Progenitor cell of endocrine pancreas (in vitro differentiated cells): ENCODE results near the gene ADAMTSL3. TPM values are rescaled to one million over a fixed set of nuclear protein-coding genes. Genes with fewer than 3 reads are reported as not detected.

ENCODE experiments used
- DNase-seq: peaks from one replicate; pipeline ENCODE4 v3.0.0; 2021; ENCODE audit warnings: low spot score; ENCODE audit not compliant: unreplicated experiment
- H3K27ac Mint-ChIP-seq: 2 replicates; pipeline ENCODE4 v1.8.0; 2021; ENCODE audit warnings: mild to moderate bottlenecking, moderate library complexity, mixed read lengths
- H3K27me3 Mint-ChIP-seq: 2 replicates; pipeline ENCODE4 v1.8.0; 2021; ENCODE audit warnings: mixed read lengths
- H3K36me3 Mint-ChIP-seq: 2 replicates; pipeline ENCODE4 v1.8.0; 2022; ENCODE audit warnings: mixed read lengths; ENCODE audit not compliant: insufficient read depth
- H3K4me1 Mint-ChIP-seq: 2 replicates; pipeline ENCODE4 v1.8.0; 2021; ENCODE audit warnings: low read depth, mixed read lengths
- H3K4me3 Mint-ChIP-seq: 2 replicates; pipeline ENCODE4 v1.8.0; 2021; ENCODE audit warnings: low read depth, mild to moderate bottlenecking, moderate library complexity, mixed read lengths
- H3K9me3 Mint-ChIP-seq: 2 replicates; pipeline ENCODE4 v1.8.0; 2021; ENCODE audit warnings: low read depth, mixed read lengths
- long read RNA-seq: library from polyadenylated mRNA; unstranded; transcript quantifications from one replicate; pipeline ENCODE4 v2.0.0, GENCODE V29; 2020
- total RNA-seq: library from RNA; stranded (reverse); gene quantifications from 2 replicates; pipeline ENCODE4 v1.2.1, GENCODE V29; 2021
- TF ChIP-seq, protein P1 (sequence below): fragments of 200-600 bp; sonication (generic); IDR thresholded peaks from one replicate; pipeline ENCODE4 v1.5.0; 2021; ENCODE audit warnings: antibody characterized with exemption, mild to moderate bottlenecking; ENCODE audit not compliant: unreplicated experiment

ADAMTSL3 gene, protein sequence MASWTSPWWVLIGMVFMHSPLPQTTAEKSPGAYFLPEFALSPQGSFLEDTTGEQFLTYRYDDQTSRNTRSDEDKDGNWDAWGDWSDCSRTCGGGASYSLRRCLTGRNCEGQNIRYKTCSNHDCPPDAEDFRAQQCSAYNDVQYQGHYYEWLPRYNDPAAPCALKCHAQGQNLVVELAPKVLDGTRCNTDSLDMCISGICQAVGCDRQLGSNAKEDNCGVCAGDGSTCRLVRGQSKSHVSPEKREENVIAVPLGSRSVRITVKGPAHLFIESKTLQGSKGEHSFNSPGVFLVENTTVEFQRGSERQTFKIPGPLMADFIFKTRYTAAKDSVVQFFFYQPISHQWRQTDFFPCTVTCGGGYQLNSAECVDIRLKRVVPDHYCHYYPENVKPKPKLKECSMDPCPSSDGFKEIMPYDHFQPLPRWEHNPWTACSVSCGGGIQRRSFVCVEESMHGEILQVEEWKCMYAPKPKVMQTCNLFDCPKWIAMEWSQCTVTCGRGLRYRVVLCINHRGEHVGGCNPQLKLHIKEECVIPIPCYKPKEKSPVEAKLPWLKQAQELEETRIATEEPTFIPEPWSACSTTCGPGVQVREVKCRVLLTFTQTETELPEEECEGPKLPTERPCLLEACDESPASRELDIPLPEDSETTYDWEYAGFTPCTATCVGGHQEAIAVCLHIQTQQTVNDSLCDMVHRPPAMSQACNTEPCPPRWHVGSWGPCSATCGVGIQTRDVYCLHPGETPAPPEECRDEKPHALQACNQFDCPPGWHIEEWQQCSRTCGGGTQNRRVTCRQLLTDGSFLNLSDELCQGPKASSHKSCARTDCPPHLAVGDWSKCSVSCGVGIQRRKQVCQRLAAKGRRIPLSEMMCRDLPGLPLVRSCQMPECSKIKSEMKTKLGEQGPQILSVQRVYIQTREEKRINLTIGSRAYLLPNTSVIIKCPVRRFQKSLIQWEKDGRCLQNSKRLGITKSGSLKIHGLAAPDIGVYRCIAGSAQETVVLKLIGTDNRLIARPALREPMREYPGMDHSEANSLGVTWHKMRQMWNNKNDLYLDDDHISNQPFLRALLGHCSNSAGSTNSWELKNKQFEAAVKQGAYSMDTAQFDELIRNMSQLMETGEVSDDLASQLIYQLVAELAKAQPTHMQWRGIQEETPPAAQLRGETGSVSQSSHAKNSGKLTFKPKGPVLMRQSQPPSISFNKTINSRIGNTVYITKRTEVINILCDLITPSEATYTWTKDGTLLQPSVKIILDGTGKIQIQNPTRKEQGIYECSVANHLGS (N-terminal part only)
- 0.24 and 0.38 TPM in 2 replicates for total RNA-seq
- long read RNA-seq = 0 reads

DNA sequence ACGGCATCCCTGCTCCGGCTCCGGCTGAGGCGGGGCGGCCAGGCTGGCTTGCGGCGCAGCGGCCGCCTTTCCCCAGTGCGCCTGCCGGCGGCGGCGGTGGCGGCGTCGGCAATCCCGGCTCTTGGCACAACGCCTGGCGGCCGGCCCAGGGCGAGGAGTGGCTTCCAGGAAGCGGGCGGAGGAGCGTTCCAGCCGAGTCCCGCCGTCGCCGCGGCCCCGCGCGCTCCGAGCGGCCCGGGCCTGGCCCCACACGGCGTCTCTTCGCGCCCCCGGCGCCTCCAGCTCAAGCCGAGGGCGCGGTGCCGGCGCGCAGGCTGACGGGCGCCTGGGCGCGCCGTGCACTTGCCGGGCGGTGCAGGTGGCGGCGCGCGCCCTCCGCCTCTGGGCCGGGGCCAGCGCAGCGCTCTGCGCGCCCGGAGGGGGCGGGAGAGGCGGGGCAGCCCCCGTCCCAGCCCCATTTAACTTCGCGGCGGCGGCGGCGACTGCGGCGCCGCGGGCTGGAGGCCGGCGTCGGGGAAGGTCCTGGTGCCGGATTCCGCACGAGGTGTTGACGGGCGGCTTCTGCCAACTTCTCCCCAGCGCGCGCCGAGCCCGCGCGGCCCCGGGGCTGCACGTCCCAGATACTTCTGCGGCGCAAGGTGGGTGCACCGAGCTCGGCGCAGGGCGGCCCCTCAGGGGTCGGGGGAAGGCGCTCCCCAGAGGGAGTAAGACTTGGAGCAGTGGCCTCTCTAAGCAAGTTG, at the start of gene ADAMTSL3:
ADAMTSL3 (plus strand) TSS at position 485 of the 740 bp plus-strand sequence. CDS start 1,639 bp downstream, outside the sequence.
- peaks cover 69% of the 10 kb centered on the region for H3K27me3 Mint-ChIP-seq
- TF ChIP-seq, protein P1, sequence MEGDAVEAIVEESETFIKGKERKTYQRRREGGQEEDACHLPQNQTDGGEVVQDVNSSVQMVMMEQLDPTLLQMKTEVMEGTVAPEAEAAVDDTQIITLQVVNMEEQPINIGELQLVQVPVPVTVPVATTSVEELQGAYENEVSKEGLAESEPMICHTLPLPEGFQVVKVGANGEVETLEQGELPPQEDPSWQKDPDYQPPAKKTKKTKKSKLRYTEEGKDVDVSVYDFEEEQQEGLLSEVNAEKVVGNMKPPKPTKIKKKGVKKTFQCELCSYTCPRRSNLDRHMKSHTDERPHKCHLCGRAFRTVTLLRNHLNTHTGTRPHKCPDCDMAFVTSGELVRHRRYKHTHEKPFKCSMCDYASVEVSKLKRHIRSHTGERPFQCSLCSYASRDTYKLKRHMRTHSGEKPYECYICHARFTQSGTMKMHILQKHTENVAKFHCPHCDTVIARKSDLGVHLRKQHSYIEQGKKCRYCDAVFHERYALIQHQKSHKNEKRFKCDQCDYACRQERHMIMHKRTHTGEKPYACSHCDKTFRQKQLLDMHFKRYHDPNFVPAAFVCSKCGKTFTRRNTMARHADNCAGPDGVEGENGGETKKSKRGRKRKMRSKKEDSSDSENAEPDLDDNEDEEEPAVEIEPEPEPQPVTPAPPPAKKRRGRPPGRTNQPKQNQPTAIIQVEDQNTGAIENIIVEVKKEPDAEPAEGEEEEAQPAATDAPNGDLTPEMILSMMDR = no peak
- H3K36me3 Mint-ChIP-seq = no peaks in the 10 kb centered on the region
- H3K4me1 Mint-ChIP-seq = peaks cover 12% of the 10 kb centered on the region
- peak within 1 kb of the TSS; percentile 54 for H3K4me3 Mint-ChIP-seq
- peak; percentile 23 for DNase-seq
- H3K9me3 Mint-ChIP-seq = no peaks in the 10 kb centered on the region
- no peak within 1 kb of the TSS for H3K27ac Mint-ChIP-seq

DNA sequence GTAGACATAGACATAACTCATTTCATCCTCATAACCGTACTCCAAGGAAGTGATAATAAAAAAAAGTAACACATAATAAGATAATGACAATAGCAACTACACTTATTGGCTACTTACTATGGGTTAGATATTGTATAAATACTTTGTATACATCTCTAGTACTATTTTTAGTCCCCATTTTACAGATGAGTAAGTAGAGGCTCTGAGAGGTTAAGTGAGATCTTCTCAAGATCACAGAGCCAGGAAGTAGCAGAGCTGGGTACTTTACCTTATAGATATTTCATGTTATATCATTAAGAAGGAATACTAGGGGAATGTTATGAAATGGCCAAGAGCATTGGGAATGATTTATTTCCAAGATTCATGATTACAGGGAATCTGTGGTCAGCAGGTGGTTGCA, 49.4 kb upstream of the ADAMTSL3 start:
- H3K4me3 Mint-ChIP-seq = no peak overlapping the region
- H3K36me3 Mint-ChIP-seq = peaks cover 5% of the 10 kb centered on the region
- H3K9me3 Mint-ChIP-seq = peaks cover 19% of the 10 kb centered on the region
- no peak overlapping the region for H3K27ac Mint-ChIP-seq
- no peaks in the 10 kb centered on the region for H3K4me1 Mint-ChIP-seq
- no peaks in the 10 kb centered on the region for H3K27me3 Mint-ChIP-seq
- DNase-seq = no peak
- TF ChIP-seq, protein P1 = no peak

DNA sequence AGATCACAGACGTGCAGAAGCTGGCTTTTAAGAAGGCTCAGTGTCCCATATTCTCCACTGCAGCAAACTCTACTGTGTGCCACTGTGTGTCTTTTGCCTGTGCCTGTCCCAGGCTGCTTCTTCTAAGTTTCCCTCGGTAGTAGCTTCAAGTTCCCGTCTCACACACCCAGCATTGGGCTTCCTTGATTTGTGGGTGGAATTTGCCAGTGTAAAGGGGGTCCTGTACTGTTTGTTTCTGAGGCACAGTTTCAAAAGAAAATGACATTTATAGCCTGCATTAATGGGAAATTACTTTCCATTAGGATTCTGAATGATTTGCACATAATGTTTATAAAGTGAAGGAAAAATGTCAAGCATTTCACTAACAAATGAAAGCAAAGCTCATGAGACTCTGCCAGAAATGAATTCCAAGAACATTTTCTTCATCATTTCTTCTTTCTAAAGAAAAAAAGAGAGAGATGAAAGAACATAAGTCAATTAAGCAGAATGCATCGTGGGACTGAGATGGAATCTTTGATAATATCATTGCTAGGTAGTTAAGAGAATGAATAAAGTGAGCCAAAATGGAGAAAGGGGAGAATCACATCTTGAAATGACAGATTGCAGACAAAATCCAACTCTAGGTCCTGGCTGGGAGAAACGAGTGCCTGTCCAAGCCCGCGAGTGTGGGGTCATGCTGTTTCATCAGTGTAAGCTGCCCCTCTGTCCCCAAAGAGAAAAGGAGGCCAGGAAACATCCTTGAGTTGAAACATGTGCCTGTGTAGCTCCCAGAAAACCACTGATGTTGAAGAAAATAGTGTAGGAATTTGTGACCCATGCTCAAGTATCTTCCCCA, 48.6 kb upstream of the ADAMTSL3 start:
- no peaks in the 10 kb centered on the region for H3K4me1 Mint-ChIP-seq
- no peak overlapping the region for H3K27ac Mint-ChIP-seq
- DNase-seq = no peak
- H3K27me3 Mint-ChIP-seq = no peaks in the 10 kb centered on the region
- H3K36me3 Mint-ChIP-seq = no peaks in the 10 kb centered on the region
- TF ChIP-seq, protein P1 = no peak
- H3K4me3 Mint-ChIP-seq = no peak overlapping the region
- H3K9me3 Mint-ChIP-seq = peaks cover 11% of the 10 kb centered on the region

DNA sequence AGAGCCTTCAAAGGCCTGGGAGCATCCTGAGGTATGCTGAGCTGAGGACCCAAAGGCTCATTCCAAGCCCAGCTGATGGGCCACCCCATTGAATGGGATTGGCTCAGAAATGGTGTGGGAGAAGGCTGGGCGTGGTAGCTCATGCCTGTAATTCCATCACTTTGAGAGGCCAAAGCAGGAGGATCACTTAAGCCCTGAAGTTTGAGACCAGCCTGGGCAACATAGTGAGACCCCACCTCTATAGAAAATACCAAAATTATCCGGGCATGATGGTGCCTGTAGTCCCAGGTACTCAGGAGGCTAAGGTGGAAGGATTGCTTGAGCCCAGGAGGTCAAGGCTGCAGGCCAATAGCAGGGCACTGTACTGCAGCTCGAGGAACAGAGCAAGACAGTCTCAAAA, 43.8 kb upstream of the ADAMTSL3 start:
- Mint-ChIP-seq H3K4me1 (no peaks in the 10 kb centered on the region), H3K36me3 (no peaks in the 10 kb centered on the region), H3K4me3 (no peak overlapping the region), H3K9me3 (no peaks in the 10 kb centered on the region), H3K27me3 (no peaks in the 10 kb centered on the region), H3K27ac (no peak overlapping the region)
- TF ChIP-seq, protein P1 = no peak
- no peak for DNase-seq
